ENCODE results near the gene TMEM178A. TPM values are rescaled to one million over a fixed set of nuclear protein-coding genes. Genes with fewer than 3 reads are reported as not detected.

TMEM178A gene
- total RNA-seq, 1 donor from 2014 or later: 3.2 TPM

- DNase-seq: no peak
Observed at GRCh38 chr2:39679805-39680204, 14.1 kb downstream of the TMEM178A start.

DNA sequence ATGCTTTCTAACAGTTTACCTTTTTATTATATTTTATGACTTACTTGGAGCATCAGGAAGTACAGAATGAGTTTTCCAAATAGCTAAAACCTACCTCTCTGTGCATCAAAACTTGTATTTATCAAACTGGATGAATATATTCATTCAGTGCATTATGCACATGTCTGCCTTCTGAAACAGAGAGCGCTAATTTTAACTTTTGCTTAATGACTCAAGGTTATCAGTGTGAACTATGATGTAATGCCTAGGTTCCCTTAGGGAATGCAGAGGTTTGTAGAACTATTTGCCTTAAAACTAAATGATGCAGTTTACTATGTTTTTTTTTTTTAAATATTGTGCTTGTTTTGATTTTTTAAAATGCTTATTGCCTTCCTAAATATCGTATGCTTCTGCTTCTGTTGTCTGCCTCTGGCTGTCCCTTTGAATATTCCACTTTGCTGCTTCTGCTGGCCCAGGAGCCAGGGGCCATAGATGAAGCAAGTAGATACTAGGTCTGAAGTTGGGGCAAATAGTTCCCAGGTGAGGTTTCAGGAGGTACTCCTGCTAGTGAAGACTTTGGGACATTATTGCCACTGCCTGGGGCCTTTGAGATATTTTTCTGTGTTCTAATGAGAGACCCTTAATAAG is 16.5 kb downstream of the TMEM178A start:
- DNase-seq: no peak

GRCh38 chr2:39683022-39683699 is 17.4 kb downstream of the TMEM178A start:
- DNase-seq: no peak

- DNase-seq: no peak
Observed at GRCh38 chr2:39684464-39684863, 18.7 kb downstream of the TMEM178A start.

DNA sequence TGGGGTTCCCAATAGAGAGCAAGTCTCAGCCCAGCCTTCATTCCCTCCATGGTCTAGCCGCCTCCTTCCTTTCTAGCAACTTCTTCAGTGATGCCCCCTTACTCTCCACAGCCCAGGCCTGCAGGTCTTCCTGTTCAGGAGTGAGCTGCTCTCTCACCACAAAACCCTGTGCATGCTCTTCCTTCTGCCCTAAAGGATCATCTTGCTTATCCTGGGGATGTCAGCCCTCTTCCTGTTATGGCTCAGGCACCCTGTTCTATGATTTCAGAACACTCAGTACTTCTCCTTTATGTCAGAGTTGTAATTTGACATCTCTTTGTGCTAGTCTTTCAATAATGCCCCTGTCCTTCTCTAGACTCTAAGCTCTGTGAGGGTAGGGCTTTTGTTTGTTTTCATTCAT is 19.4 kb downstream of the TMEM178A start:
- DNase-seq: no peak

DNA sequence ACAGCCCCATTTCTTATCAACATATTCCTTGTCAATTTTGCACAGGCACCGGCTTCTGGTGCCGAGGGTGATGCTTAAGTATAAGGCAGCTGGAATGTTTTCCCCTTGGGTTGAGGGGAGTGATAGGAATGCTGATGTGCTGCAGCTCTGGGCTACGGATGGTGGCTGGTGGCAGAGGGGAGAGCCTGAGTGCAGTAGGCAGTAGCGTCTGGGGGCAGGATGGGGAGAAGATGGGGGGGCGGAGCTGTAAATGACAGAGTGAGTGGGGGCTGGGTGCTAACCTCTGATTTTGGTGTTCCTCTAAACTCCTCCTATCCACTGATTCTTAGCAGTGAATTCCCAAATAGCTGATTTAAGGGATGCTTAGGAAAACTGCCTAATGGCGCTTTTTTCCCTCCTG is 20.7 kb downstream of the TMEM178A start:
- no peak for DNase-seq

DNA sequence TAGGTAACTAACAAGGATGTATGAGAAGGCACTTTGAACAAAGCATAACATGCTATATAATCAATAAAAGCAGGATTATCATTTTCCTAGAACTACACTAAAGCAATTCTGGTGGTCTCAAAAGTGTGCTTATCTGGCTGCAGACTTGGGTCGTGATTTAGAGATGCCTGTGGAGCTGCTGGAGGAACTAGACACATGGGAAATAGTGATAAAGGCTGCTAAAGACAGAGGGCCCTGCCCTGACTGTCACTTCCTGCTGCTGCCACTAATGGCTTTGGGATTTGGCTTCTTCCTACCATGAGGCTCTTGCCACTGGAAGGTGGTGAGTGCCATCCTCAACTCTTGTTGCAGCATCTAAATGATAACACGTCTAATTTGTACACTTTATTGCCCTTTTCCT is 22.5 kb downstream of the TMEM178A start:
- no peak for DNase-seq

DNA sequence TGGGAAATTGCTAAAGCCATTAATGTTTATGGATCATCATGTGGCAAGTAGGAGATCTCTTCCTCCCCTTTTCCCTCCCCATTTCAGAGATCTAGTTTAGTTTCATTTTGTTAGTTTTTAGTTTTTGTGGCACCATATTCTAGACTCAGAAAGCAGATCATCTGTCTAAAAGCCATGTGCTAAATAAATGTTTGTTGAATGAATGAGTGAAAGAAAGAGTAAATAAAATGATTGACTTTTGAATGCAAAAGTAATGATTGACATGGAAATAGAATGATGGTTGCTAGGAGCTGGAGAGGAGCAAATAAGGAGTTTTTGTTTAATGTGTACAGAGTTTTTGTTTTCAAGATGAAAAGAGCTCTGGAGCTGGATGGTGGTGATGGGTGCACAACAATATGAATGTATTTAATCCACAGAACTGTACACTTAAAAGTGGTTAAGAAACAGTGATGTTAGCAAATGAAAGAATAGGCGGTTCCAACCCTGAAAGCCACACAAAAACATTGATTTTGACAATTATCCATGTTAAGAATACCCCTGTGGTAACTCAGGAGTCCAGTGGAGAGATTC is 23.6 kb downstream of the TMEM178A start:
- DNase-seq: no peak

- no peak for DNase-seq
Observed at GRCh38 chr2:39689876-39690275, 24.2 kb downstream of the TMEM178A start.

GRCh38 chr2:39693245-39693644 is 27.5 kb downstream of the TMEM178A start:
- DNase-seq: no peak

DNA sequence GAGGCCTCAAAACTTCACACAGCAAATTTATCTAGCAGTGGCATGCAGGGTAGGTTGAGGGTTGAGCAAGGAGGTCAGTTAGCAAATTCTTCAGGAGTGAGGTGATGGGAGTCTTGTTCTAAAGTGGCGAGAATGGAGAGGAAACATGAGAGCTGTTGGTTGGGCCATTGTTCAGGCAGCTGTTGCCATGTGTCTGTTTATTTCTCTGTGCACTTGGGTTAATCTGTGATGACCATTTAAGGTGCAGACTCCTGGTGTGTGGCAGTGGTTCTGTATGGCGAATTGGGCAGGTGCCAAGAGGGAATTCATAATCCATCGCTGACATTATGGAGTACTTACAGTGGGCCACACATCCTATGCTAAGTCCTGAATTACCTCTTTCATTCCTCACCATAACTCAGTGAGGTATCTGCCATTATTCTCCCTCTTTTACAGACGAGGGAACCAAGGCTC is 30.4 kb downstream of the TMEM178A start:
- no peak for DNase-seq

- peak; percentile 82 for DNase-seq
Observed at GRCh38 chr2:39696838-39697237, 31.1 kb downstream of the TMEM178A start.

- no peak for DNase-seq
Observed at GRCh38 chr2:39697454-39697853, 31.7 kb downstream of the TMEM178A start.

- no peak for DNase-seq
Observed at GRCh38 chr2:39701137-39701536, 35.4 kb downstream of the TMEM178A start.

- DNase-seq: no peak
Observed at GRCh38 chr2:39703181-39703872, 37.6 kb downstream of the TMEM178A start.

DNA sequence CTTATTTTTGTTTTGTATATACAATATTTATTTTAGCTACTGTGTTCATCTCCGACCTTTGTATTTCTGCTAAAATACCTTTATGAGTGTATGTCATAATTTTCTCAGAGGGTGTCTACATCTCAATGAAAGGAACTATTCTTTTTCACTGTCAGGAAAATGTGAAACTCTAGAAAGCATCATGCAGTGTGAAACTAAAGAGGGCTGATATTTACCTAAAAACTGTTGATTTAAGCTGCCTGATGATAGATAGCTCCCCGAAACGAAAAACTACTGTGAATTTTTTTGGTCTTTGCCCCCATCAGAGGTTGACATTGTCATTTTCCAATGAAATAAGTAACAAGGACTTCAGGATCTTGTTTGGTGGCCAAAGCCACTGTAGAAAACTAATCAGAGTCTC is 38.8 kb downstream of the TMEM178A start:
- no peak for DNase-seq

- no peak for DNase-seq
Observed at GRCh38 chr2:39705638-39706037, 39.9 kb downstream of the TMEM178A start.

- no peak for DNase-seq
Observed at GRCh38 chr2:39706312-39706711, 40.6 kb downstream of the TMEM178A start.

GRCh38 chr2:39706945-39707344 is 41.2 kb downstream of the TMEM178A start:
- DNase-seq: no peak

DNA sequence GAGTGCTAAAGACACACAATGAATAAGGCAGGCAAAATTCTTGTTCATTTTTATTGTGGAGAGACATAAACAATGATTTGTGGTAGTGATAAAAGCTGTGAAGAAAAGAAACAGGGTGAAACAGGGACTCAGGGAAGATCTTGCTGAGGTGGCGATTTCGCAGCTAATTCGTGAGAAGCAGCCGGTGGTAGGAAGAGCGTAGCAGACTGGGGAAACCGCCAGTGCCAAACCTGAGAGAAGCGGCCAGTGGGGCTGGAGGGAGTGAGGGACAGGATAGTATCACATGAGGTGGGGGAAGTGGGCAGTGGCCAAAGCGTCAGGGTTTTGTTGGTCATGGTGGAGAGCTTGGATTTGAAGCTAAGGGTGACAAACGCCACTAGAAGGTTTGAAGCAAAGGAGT is 42.3 kb downstream of the TMEM178A start:
- no peak for DNase-seq

DNA sequence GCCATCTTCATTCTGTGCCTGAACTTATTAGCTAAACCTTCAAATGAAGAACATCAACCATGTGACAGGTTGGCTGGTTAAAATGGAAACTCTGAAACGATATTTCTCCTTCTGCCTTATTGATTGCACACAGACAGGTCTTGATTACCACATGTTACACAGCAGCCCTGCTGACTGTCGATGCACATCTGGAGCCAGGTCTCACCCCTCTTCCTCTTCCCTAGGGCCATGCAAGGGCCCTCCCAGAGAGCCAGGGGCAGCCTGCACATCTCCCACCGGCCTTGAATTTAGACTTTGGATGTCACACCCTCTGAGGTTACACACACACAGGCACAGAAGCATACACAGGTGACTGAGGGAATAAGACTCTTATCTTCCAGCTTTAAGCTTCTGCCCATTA is 45.1 kb downstream of the TMEM178A start:
- no peak for DNase-seq

GRCh38 chr2:39712953-39713352 is 47.2 kb downstream of the TMEM178A start:
- no peak for DNase-seq

DNA sequence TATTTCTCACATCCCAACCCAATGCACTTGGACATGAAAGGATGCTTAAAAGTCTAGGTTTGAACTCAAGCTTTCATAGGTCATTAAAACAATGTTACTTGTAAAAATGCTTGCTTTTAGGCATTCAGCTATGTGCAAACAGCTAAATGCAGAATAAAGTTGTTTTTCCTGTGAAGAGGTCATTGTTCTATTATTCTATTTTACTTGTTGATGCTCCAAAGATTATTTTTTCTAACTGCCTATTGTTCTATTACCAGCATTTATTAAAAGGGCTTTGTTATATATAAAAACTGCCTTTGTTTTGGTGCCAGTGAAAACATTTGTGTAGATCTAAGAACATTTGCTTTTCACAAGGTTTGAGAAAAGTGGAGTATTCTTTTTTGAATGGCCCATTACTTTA is 49.4 kb downstream of the TMEM178A start:
- no peak for DNase-seq
